GM06990 (cell line): ENCODE measurements around the gene PKHD1.

Source experiments
- DNase-seq: peaks from one replicate; pipeline ENCODE4 v3.0.0-alpha.2; 2011; ENCODE audit not compliant: insufficient read length; ENCODE audit errors: extremely low read depth
- H3K27me3 ChIP-seq: replicated peaks from 2 replicates; pipeline ENCODE4 v1.6.0; 2011; ENCODE audit warnings: low read length; ENCODE audit not compliant: control insufficient read depth, insufficient read depth
- H3K36me3 ChIP-seq: 2 replicates; pipeline ENCODE4 v1.5.1; 2011; ENCODE audit warnings: low read length; ENCODE audit not compliant: control insufficient read depth, insufficient read depth
- H3K4me3 ChIP-seq: replicated peaks from 2 replicates; pipeline ENCODE4 v1.5.1; 2011; ENCODE audit warnings: low read depth, mild to moderate bottlenecking, control low read depth, low read length
- CTCF ChIP-seq: IDR thresholded peaks from 2 replicates; pipeline ENCODE4 v1.5.1; 2011; ENCODE audit warnings: low read length, control low read depth, mild to moderate bottlenecking, inconsistent platforms; ENCODE audit not compliant: insufficient read depth, poor library complexity, severe bottlenecking

The PKHD1 gene

GRCh38 chr6:51720327-51720726 lies 367.1 kb downstream of the PKHD1 start:
- no peaks in the 10 kb centered on the region for H3K27me3 ChIP-seq
- TF ChIP-seq CTCF = no peak
- H3K36me3 ChIP-seq = no peaks in the 10 kb centered on the region
- no peak overlapping the region for H3K4me3 ChIP-seq
- no peak for DNase-seq

- Histone ChIP-seq H3K27me3 (no peaks in the 10 kb centered on the region), H3K4me3 (no peak overlapping the region), H3K36me3 (no peaks in the 10 kb centered on the region)
- no peak for TF ChIP-seq CTCF
- DNase-seq = no peak
Observed at GRCh38 chr6:51719297-51719696, 368.1 kb downstream of the PKHD1 start.

GRCh38 chr6:51718533-51718932 lies 368.9 kb downstream of the PKHD1 start:
- H3K27me3 ChIP-seq = no peaks in the 10 kb centered on the region
- no peaks in the 10 kb centered on the region for H3K36me3 ChIP-seq
- DNase-seq = no peak
- no peak for TF ChIP-seq CTCF
- no peak overlapping the region for H3K4me3 ChIP-seq

DNA sequence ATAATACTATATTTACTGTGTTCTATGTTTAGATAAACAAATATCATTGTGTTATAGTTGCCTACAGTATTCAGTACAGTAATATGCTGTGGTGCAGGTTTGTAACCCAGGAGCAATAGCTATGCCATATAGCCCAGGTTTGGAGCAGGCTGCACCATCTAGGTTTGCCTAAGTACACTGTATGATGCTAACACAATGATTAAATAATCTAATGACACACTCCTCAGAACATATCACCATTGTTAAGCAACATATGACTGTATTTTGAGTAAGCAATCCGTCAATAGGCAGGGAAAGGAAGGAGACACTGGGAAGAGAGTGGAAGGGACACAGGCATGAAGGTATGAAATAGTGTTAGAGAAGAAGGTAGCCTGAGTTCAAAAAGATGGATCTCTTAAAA lies 369.9 kb downstream of the PKHD1 start:
- DNase-seq = no peak
- H3K27me3 ChIP-seq = no peaks in the 10 kb centered on the region
- TF ChIP-seq CTCF = no peak
- no peak overlapping the region for H3K4me3 ChIP-seq
- H3K36me3 ChIP-seq = no peaks in the 10 kb centered on the region

DNA sequence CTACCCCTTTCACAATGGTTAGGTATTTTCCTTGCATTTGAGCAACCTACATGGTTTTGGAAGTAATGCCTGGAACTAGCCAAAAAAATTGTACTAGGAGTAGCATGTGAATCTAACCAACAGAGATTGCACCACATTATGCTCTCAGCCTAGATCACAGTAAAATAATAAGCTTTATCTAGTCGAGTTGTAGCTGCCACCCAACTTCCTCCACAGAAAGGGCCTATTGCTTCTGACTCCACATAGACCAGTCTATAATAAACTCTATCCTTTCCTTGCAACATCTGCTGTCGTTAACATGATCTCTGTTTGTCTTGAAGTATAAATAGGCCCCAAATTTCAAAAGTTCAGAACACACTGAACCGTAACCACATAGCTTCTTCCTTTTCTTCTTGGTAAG lies 375.5 kb downstream of the PKHD1 start:
- no peak for DNase-seq
- Histone ChIP-seq H3K4me3 (no peak overlapping the region), H3K27me3 (no peaks in the 10 kb centered on the region), H3K36me3 (no peaks in the 10 kb centered on the region)
- TF ChIP-seq CTCF = no peak

DNA sequence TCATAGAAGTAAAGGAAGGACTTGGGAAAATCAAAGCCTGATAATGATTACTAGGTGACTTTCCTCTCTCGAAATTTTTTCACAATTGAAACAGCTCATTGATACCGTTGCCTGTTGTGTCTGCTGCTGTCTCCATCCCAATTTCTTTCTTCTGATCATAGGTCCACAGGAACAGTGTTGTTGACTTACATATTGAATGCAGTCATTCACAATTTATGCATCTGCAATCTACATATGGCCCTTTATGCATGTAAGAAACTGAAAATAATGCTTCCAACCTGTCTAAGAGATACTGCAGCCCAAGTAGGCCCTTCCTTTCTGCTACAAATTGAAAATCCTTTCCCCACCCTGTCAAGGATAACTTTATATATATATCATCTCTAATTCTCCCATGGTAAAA lies 381.3 kb downstream of the PKHD1 start:
- no peaks in the 10 kb centered on the region for H3K36me3 ChIP-seq
- no peak for DNase-seq
- TF ChIP-seq CTCF = no peak
- H3K4me3 ChIP-seq = no peak overlapping the region
- no peaks in the 10 kb centered on the region for H3K27me3 ChIP-seq
